ENCODE data around the gene WNT8B. TPM values are rescaled to one million over a fixed set of nuclear protein-coding genes. Genes with fewer than 3 reads are reported as not detected.

The WNT8B gene
- total RNA-seq, 2 donors from 2014 or later, result 0.40 to 1.8 TPM

- Histone ChIP-seq H3K4me3 (peak overlapping the region; percentile 86 to 91), H3K27me3 (replicated peaks; ENCODE audit: insufficient read depth) (no peaks in the 10 kb centered on the region), H3K9me3 (no peaks in the 10 kb centered on the region), H3K36me3 (peaks cover 0 to 5% of the 10 kb centered on the region in 2 donors), H3K27ac (peak overlapping the region; percentile 66 to 79), H3K4me1 (replicated peaks) (peaks cover 9% of the 10 kb centered on the region)
- 52% methylated on average over 7 of the region's 7 CpGs for WGBS
- no peak for DNase-seq (ENCODE audit: low spot score)
- no peak for TF ChIP-seq POLR2AphosphoS5 (IDR thresholded peaks at IDR 0.05)
- TF ChIP-seq CTCF (IDR thresholded peaks at IDR 0.05), result no peak
- no peak for TF ChIP-seq POLR2A (IDR thresholded peaks at IDR 0.05)
- intact Hi-C loops (cut with DNase I), result no loop called here
Measured at GRCh38 chr10:100528123-100528886, 65.5 kb downstream of the WNT8B start.

GRCh38 chr10:100528921-100529474 lies 66.2 kb downstream of the WNT8B start:
- TF ChIP-seq POLR2AphosphoS5 (IDR thresholded peaks at IDR 0.05) (no peak), CTCF (IDR thresholded peaks at IDR 0.05) (no peak), POLR2A (IDR thresholded peaks at IDR 0.05) (no peak)
- WGBS, result under 1% methylated on average over 18 of the region's 18 CpGs
- intact Hi-C loops (cut with DNase I), result no loop called here

GRCh38 chr10:100529475-100530298 lies 66.9 kb downstream of the WNT8B start, which contains the start of gene NDUFB8:
TSS of gene NDUFB8 (minus strand) at chr10:100529871. CDS start at chr10:100529851, 20 bp downstream.
- peaks cover 0 to 5% of the 10 kb centered on the region in 2 donors for H3K36me3 ChIP-seq
- peak within 1 kb of the TSS; percentile 66 to 79 for H3K27ac ChIP-seq
- whole genome bisulfite sequencing, result under 1% methylated on average over 43 of the region's 43 CpGs
- peak; percentile 82 for DNase-seq (ENCODE audit: low spot score)
- H3K4me3 ChIP-seq, result peak within 1 kb of the TSS; percentile 86 to 91
- no peaks in the 10 kb centered on the region for H3K27me3 ChIP-seq (replicated peaks; ENCODE audit: insufficient read depth)
- TF ChIP-seq CTCF (IDR thresholded peaks at IDR 0.05) (peak in 1 of 4 experiments; percentile 15), POLR2A (IDR thresholded peaks at IDR 0.05) (peak; percentile 49), POLR2AphosphoS5 (IDR thresholded peaks at IDR 0.05) (peak; percentile 95)
- no peaks in the 10 kb centered on the region for H3K9me3 ChIP-seq
- intact Hi-C loops (cut with DNase I), result no loop called here
- peaks cover 9% of the 10 kb centered on the region for H3K4me1 ChIP-seq (replicated peaks)

More at GRCh38 chr10:100528921-100529474, 66.2 kb downstream of the WNT8B start:
- Histone ChIP-seq H3K27ac (peak overlapping the region; percentile 66 to 79), H3K27me3 (replicated peaks; ENCODE audit: insufficient read depth) (no peaks in the 10 kb centered on the region), H3K9me3 (no peaks in the 10 kb centered on the region), H3K4me3 (peak overlapping the region; percentile 86 to 91), H3K36me3 (peaks cover 0 to 5% of the 10 kb centered on the region in 2 donors), H3K4me1 (replicated peaks) (peaks cover 9% of the 10 kb centered on the region)
- no peak for DNase-seq (ENCODE audit: low spot score)

- TF ChIP-seq CTCF (IDR thresholded peaks at IDR 0.05) (no peak), POLR2A (IDR thresholded peaks at IDR 0.05) (no peak), POLR2AphosphoS5 (IDR thresholded peaks at IDR 0.05) (no peak)
- DNase-seq (ENCODE audit: low spot score), result no peak
- no peaks in the 10 kb centered on the region for H3K36me3 ChIP-seq
- H3K4me1 ChIP-seq (replicated peaks), result peaks cover 11% of the 10 kb centered on the region
- no peak overlapping the region for H3K4me3 ChIP-seq
- intact Hi-C loops (cut with DNase I), result no loop called here
- H3K27me3 ChIP-seq (replicated peaks; ENCODE audit: insufficient read depth), result no peaks in the 10 kb centered on the region
- no peak overlapping the region for H3K27ac ChIP-seq
- no peaks in the 10 kb centered on the region for H3K9me3 ChIP-seq
Measured at GRCh38 chr10:100531761-100532160, 69.0 kb downstream of the WNT8B start.

Other genes starting within 250 kb of the WNT8B start
- gene CHUK, start 233.4 kb upstream of the WNT8B start, total RNA-seq, result 10 to 100 TPM; 11.2 to 19.9 TPM
- gene CWF19L1, start 195.4 kb upstream of the WNT8B start, total RNA-seq, result 10 to 100 TPM; 14.8 to 19.7 TPM
- gene BLOC1S2, start 176.3 kb upstream of the WNT8B start, total RNA-seq, result 10 to 100 TPM; 21.1 to 33.8 TPM
- gene PKD2L1, start 132.8 kb upstream of the WNT8B start, total RNA-seq, result under 1 TPM; 0.09 to 0.34 TPM
- gene SCD, start 115.8 kb upstream of the WNT8B start, total RNA-seq, result 100 to 1,000 TPM in 1 of 2 donors, 10 to 100 TPM in 1; 95.5 to 179 TPM
- gene SEC31B, start 56.9 kb downstream of the WNT8B start, total RNA-seq, result 10 to 100 TPM; 10.5 to 17.3 TPM
- gene NDUFB8, start 66.9 kb downstream of the WNT8B start, total RNA-seq, result 100 to 1,000 TPM; 195 to 222 TPM
- 10 to 100 TPM; 10.8 to 30.2 TPM for gene HIF1AN, start 72.9 kb downstream of the WNT8B start, total RNA-seq

All from prostate gland (tissue), 2 donors.